Retina (tissue), 1 donor: ENCODE results near the gene IP6K2.
"Not testable (repeated sequence)": the region's sequence is repeated elsewhere in the genome, so short reads cannot be mapped to it uniquely, and the experiment has no call there.

Experiments used
- DNase-seq: peaks from one replicate; pipeline ENCODE4 v3.0.0-alpha.2; 2016

IP6K2 gene

DNA sequence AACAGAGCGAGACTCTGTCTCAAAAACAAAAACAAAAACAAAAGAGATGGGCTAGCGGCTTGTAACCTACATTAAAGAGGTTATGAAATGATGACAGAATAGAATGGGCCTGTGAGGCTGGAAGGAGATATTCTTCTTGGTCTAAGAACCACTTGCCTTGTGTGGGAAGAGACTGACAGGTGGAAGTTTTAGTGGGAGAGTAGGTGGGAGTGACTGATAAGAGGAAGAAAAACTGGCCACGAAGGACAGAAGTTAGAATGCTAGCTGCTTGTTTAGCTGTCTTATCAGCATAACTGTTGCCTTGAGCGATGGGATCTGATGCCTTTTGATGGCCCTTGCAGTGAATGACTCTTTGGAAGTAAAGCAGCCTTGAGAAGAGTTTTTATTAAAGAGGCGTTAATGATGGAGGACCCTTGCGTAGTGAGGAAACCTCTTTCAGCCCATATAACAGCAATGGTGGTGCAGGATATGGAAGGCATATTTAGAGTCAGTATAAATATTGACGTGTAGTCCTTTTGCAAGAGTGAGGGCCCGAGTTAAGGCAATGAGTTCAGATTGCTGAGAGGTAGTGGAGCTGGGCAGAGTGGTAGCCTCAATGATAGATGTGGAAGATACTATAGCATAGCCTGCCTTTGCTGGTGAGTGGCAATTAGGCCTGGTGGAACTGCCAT is 8.3 kb upstream of the IP6K2 start:
- DNase-seq: not testable (repeated sequence)

DNA sequence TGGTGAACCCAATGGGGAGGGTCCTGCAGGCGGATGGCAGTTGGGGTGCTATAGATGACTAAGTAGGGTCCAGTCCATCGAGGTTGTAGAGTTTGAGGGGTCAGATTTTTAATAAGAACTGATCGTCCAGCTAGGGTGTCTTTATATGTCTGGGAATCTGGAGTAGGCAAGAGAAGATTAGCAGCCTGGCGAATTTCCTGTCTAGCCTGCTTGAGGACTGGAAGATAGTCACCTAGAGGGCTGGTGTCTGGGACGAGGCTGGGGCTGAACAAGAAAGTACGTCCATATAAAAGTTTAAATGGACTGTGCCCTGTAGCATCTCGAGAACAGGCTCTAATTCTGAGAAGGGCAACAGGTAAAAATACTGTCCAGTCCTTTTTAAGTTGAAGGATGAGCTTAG is 6.7 kb upstream of the IP6K2 start:
- no peak for DNase-seq

DNA sequence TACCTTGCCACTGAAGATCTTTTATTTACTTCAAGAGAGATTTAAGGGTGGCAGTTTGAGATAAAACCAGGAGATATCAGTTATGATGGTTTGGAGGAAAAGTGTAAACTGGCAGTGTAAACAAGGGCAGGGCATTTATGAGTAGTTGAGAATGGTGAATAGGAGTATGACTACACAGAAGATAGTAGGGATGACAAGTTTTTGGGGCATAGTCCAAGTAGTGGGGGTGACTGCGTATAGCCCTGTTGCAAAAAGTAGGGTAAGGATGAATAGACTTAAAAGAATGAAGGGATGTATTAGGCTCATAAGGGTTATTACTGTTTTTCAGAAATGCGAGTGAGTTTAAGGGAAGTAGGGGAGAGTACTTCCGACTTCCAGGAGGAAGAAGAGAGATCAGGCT is 6.3 kb upstream of the IP6K2 start:
- not testable (repeated sequence) for DNase-seq

DNA sequence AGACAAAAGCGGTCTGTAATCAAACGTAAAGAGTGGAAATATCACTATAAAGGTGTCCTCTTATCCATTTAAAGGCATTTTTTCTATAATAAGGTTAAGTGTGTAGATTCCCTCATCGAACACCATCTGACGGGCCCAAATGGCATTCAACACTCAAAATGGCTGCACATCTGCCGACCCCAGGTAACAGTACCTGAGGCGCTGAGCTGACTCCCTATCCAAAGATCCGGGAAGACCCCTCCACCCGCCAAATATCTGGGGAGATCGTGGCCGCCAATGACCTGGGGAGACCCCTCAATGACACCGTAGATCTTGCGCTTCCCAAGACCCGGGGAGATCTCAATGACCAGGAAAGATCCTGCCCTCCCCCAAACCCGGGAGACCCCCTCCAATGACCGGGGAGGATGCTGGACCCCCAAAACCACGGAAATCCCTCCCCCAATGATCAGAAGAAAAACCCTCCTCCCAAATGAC is 476 bp downstream of the IP6K2 start:
- no peak for DNase-seq

DNA sequence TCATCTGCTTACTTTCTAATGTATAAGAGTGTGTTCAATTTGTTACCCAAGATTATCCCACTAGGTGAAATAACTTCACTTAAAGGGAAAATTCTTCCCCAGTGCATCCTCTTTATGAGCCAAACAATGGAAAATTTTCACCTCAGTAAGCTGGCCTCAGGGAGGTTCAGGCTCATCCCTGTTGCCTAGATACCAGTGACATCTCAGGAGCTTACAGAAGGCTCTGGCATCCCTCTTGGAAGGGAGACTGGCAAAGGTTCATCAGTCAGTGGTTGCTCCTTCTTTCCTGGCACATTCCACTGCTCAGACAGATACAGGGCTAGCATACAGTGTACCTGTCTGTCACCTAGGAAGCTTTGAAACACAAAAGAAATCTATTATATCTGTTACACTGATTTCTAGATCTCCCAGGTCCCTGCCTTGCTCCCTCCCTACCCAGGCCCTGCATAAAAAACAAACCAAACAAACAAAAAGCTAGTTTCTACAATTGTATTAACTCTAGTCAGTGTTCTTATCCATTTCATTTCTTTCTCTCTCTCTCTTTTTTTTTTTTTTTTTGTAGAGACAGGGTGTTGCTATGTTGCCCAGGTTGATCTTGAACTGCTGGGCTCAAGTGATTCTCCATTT is 1.7 kb downstream of the IP6K2 start:
- peak; percentile 34 for DNase-seq

DNA sequence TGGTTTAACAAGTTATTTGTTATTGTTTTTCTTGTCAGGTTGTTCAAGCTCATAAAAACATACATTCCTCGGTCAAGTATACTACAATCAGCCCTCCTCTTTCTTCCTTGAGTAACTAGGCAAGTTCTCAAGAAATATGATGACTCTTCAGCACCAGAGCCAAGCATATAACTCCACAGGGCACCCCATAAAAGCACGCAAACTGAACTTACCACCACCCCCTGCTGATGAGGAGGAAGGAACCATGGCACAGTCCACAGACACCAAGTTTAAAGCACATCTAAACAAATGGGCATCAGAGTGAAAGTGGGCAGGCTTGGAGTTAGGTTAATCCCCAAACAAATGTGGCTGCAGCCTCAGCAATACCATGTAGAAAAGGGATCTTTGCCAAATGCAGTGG is 5.3 kb downstream of the IP6K2 start:
- no peak for DNase-seq

DNA sequence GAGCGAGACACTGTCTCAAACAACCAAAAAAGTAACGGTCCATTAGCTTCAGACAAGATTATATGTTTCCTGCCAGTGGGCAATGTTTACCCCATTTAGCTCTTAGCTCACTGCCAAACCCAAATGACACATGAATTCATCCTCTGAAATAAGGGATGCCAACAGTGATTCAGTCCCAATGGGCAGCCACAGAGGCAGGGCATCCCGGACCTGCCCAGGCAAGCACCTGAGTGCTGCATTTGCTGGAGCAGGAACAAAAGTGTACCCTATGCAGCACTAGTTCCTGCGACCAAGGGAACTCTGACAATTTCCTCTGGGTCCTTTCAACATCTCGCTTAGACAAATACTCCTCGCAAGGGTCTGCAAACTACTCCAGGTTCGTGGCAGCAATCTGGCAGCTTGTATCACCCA is 8.0 kb downstream of the IP6K2 start:
- no peak for DNase-seq

DNA sequence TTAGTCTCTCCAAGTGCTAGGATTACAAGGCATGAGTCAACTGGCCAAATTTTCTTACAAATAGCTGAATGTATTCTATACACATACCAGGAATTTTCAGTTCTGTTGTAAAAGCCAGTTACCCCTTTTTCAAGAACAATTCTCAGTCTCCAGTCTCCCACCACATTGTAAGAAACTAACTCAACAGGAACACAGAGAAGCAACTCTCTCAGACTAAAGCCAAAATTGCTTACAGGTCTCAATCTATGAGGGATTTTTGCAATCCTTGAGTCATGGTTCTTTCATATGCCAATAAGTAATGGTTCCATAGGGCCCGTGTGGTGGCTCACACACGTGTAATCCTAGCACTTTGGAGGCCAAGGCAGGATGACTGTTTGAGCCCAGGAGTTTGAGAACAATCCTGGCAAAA is 8.5 kb downstream of the IP6K2 start:
- DNase-seq: no peak

DNA sequence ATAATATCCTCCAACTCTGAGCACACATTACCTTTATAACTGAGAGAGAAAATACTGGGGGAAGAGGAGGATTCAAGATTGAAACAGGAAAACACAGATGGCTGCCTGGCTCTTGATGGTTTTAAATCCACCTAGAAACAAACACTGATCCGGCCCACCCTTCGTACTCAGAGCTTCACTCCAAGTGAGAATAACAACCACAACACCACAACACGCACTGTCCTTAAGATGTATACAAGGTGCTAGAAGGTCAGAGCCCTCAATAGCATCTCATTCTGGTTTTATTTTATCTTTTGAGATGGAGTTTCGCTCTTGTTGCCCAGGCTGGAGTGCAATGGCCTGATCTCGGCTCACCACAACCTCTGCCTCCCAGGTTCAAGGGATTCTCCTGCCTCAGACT is 9.9 kb downstream of the IP6K2 start:
- no peak for DNase-seq

DNA sequence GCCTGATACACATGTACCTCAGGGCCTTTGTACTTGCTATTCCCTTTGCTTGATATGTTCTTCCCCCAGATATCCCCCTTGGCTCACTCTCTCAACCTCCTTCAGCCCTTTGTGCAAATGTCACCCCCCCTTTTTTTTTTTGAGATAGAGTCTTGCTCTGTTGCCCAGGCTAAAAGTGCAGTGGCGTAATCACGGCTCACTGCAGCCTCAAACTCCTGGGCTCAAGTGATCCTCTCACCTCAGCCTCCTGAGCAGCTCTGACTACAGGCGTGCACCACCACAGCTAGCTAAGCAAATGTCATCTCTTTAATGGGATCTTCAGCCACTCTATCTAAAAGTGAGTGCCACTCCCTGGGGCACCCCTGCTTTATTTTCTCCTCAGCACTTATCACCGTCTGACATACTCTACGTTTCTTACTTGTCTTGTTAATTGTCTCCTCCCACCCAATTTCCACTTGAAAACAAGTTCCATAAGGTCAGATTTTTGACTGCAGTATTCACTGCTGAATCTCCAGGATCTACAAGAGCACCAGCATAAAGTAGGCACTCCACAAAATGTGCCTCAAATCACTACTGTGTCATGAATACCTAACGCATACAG is 14.6 kb downstream of the IP6K2 start:
- DNase-seq: no peak

DNA sequence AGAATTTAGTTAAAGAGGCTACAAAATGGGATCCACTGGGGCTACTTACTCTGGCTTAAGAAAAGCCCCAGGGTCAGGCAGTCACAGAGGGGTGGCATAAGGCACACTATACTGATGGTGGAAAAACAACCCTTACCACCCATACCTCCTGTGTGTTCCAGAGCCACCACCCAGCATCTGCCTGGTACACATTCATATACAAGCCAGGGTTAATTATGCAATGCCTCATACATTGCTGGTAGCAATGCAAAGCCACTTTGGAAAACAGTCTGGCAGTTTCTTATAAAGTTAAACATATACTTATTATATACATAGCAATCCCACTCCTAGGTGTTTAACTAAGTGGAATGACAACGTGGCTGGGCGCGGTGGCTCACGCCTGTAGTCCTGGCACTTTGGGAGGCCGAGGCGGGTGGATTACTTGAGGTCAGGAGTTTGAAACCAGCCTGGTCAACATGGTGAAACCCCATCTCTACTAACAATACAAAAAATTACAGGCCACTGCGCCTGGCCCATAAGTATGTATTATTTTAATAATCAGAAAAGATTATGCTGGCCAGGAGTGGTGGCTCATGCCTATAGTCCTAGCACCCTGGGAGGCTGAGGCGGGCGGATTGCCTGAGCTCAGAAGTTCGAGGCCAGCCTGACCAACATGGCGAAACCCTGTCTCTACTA is 16.2 kb downstream of the IP6K2 start:
- DNase-seq: no peak

DNA sequence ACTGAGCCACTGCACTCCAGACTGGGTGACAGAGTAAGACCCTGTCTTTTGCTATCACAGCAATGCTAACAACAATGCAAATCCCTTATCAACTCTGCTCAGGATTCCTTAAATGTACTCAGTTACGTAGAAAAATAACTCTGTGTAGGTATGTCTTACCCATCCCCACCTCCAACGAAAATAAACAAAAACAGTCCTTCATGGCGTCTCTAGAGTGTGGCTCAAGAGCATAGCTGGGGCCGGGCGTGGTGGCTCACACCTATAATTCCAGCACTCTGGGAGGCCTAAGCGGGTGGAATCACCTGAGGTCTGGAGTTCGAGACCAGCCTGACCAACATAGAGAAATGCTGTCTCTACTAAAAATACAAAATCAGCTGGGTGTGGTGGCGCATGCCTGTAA is 18.1 kb downstream of the IP6K2 start:
- no peak for DNase-seq

DNA sequence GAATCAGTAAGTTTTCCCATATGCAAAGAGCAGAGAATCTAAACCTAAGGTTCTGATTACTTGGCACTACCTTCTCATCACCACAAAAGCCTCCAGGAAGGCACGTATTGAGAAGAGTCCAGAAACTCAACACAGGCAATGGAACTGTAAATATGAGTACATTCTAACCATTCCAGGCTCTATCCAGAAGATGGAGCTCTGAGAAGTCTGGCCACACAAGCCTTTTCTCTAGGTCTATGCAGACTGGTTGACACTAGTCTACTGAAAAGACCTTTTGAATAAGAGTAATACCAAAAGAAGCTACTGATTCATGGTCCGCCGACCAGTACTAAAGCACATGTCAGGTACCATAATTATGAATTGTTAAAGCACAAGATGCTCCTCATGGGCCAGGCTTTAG is 19.1 kb downstream of the IP6K2 start:
- DNase-seq: no peak

DNA sequence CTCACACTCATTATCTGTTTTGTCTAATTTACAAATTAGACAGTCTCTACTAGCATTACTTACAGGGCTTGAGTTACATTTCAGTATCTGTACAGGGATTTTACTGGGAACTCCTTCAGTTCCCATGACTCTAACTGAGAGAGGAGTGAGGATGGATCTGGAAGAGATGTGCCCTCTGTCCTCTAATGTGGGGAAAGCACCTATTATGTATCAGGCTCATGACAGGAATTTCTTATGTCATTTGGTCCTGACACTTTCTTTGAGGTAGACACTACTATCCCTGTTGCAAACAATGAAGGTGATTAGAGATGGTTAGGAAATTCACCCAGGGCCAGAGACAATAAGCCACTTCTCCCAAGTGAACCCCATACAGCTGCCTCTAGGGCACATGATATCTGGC is 20.4 kb downstream of the IP6K2 start:
- no peak for DNase-seq

DNA sequence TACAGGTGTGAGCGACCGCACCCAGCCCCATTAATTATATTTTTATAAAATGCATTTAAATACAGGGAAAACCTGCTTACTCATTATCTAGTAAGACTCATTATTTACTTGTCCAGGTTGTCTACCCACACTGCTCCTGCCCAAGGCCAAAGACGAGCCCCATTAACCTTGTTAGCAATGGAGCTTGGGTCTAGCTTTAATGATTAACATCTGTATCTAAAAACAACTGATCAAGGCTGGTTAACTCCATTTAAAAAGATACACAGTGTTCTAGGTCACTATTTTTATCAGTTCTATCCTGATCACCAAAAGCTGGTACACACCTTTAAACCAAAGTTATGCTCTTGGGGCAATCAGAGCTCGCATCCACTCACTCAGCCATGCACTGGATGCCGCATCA is 20.9 kb downstream of the IP6K2 start:
- DNase-seq: no peak

DNA sequence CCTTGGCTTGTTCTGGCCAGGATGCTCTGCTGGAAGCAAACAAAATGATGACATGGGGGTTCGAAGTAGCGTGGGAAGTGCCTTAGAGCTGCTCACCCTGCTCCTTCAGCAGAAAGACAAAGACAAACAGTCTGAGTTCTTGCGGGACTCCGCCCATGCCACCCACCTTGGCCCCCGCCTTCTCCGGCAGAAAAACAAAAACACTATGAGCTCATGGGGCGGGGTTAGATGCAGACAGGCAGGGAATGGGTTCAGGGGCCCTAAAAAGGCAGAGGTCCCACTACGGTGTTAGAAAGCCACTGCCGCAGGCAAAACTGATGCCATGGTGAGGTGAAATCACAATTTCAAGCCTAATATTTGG is 21.6 kb downstream of the IP6K2 start:
- peak; percentile 88 for DNase-seq

DNA sequence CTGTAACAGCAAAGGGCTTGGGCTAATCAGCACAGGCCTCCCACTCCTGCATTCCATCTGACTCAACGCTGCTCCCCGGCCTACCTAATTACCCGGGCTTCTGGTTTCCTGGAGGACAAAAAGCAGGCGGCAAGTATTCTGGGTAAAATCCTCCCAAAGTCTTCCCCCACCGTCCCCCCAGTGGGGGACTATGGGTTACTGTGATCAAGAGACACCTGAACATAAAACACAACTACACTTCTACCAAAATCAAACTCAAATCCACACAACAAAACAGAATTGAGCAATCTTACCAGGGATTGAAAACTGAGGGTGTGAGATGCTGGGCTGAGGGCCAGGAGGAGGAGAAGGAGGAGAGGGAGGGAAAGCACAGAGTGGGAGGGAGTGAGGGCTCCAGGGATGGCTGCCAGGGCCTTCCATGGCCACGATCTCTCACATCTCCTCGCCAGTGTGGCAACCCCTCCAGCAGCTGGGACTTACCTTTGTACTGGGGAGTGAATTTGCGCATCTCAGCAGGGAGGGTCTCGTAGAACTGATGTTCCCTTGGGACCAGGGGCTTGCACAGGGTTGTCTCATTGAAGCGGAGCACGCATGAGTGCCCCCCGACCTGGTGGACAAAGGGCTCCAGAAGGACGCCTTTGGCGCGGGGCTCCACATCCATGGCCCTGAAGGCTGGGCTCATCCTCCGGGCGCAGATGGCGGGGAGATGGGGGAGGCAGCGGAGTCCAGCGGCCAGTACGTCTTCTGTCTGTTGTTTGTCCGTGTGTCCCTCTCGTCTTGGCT is 22.2 kb downstream of the IP6K2 start:
- DNase-seq: peak; percentile 91

DNA sequence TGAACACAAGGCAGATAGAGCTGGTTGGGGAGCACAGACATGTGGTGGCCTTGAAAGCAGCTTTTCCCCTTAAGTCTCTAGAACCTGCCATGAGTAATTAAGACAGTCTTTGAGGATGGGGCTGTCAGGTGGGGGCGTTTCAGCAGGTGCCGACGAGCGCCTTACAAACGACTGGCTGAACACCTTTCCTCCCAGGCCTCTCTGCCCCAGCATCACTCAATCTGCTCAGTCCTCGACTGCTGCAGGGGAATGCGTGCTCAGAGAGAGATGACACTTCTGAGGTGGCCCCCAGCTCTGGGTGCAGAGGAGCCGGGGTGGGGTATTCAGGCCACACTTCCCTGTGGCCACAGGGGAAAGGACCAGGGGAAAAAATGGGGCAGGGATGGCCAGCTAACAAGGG is 23.2 kb downstream of the IP6K2 start:
- DNase-seq: no peak

DNA sequence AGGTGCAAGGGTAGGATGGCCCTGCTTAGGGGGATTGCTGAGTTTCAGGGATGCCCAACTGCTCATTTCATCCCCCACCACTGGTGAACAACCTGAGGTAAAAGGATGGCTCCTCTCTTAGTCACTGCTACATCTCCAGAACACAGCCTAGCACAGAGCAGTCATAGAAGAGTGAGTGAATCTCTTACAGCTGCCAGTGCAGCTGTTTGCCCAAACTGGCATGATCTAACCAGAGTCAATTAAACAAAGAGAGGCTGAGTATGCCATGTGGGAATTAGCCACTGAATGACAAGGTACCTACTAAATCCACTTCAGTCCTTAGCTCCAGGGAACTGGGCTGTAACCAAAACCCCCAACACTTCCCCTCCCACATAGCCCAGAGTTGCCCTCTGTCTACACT is 24.5 kb downstream of the IP6K2 start:
- DNase-seq: no peak

DNA sequence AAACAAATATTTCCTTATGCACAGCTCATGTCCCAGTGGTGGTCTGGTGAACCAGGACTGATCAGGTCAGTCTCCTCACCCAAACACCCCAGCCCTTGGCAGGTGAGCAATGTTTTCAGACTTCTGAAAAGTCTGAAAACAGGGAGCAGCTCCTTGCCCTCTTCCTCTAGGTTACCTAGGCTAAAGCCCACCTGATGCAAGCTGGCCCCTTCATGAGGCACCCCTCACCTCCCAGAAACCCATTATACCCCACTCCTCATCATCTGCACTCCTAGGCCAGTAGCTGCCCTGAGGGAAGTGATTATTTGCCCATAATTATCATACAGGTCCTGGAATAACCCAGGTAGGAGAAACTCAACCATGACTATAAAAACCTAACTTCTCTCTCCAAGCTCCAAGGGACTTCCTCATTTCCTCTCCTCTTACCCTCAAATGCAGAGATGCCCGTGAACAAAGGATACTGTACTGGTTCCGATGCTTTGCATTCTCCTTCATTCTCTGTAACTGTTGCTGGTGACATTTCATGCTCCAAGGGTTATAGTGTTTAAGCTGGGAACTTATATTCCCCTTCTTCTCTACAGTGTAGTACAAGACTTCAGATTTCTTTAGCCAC is 26.1 kb downstream of the IP6K2 start:
- no peak for DNase-seq

DNA sequence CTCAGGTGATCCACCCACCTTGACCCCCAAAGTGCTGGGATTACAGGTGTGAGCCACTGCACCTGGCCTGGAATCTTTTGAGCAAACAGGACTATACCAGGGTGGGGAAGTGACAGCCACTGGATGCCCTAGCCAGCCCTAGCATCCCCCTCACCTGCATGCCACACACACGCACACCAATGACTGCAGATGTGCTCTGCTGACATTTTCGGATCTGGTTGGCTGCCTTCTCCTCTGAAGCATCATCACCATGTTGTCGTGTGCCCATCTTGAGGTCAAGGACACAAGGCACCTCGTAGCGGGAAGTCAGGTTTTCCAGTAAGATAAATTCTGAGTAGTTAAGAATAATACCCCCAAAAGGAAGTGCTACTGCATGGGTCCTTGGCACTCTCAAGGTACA is 27.6 kb downstream of the IP6K2 start:
- DNase-seq: no peak

DNA sequence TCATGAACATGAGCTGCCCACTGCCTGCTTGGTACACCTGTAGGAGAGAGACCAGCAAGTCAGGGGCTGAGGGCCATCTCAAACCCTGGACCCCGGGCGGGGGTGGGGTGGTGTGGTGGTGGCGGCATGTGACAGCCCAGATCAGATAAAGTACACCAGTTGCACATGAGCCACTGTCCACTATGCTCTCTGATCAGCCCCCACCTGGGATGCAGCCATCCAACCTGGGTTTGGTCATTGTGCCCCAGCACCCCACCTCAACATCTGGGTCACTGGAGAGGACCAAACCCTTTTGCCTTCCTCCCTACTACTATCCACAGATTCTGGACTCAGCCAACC is 28.3 kb downstream of the IP6K2 start:
- no peak for DNase-seq
